ENCODE data around the gene CHID1.

CHID1 gene

GRCh38 chr11:845872-846495 lies 64.6 kb downstream of the CHID1 start:
- DNase-seq, result peak; percentile 82

GRCh38 chr11:844693-845644 lies 65.6 kb downstream of the CHID1 start:
- DNase-seq, result peak; percentile 94

GRCh38 chr11:843818-844692 lies 66.6 kb downstream of the CHID1 start:
- DNase-seq, result peak; percentile 50

GRCh38 chr11:843086-843734 lies 67.4 kb downstream of the CHID1 start:
- DNase-seq, result no peak

GRCh38 chr11:842370-843002 lies 68.1 kb downstream of the CHID1 start, which contains the start of the genes POLR2L and TSPAN4:
TSS of gene POLR2L (minus strand) at chr11:842529. CDS start at chr11:842508, 21 bp downstream.
TSS of gene TSPAN4 (plus strand) at chr11:842852. CDS start at chr11:850305, 7,453 bp downstream.
- DNase-seq, result peak; percentile 95

GRCh38 chr11:841981-842369 lies 68.6 kb downstream of the CHID1 start:
- DNase-seq, result peak; percentile 55

GRCh38 chr11:839875-840617 lies 70.6 kb downstream of the CHID1 start:
- peak; percentile 50 for DNase-seq

- DNase-seq, result no peak
Observed at GRCh38 chr11:839280-839623, 71.4 kb downstream of the CHID1 start.

- peak; percentile 54 for DNase-seq
Observed at GRCh38 chr11:838441-839279, 72.0 kb downstream of the CHID1 start.

- no peak for DNase-seq
Observed at GRCh38 chr11:837990-838307, 72.7 kb downstream of the CHID1 start.

- peak; percentile 68 for DNase-seq
Observed at GRCh38 chr11:837189-837989, 73.2 kb downstream of the CHID1 start.

GRCh38 chr11:836700-837099 lies 73.9 kb downstream of the CHID1 start:
- DNase-seq, result no peak

GRCh38 chr11:836274-836673 lies 74.3 kb downstream of the CHID1 start:
- no peak for DNase-seq

GRCh38 chr11:834371-835316 lies 76.0 kb downstream of the CHID1 start:
- DNase-seq, result peak; percentile 47

- no peak for DNase-seq
Observed at GRCh38 chr11:833849-834311, 76.7 kb downstream of the CHID1 start.

- peak; percentile 70 for DNase-seq
Observed at GRCh38 chr11:833114-833791, 77.4 kb downstream of the CHID1 start.

GRCh38 chr11:832529-833113 lies 78.0 kb downstream of the CHID1 start, which contains the start of gene CD151:
TSS of gene CD151 (plus strand) at chr11:832952. CDS start at chr11:836070, 3,118 bp downstream.
- DNase-seq, result peak; percentile 74
